ENCODE measurements around the gene FAM234A.

DNA sequence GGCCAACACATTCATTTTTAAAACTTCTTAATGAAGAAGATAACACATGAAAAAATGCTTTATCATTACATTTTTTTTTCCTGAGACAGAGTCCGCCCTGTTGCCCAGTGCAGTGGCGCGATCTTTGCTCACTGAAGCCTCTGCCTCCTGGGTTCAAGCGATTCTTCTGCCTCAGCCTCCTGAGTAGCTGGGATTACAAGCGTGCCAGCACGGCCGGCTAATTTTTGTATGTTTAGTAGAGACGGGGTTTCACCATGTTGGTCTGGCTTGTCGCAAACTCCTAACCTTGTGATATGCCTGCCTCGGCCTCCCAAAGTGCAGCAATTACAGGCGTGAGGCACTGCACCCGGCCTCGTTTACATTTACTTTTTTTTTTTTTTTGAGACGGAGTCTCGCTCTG, 41.2 kb upstream of the FAM234A start:
- TF ChIP-seq POLR2AphosphoS5 (IDR thresholded peaks at IDR 0.05; ENCODE audit: insufficient read depth, low read depth, low read length), result no peak
- TF ChIP-seq, protein P1, sequence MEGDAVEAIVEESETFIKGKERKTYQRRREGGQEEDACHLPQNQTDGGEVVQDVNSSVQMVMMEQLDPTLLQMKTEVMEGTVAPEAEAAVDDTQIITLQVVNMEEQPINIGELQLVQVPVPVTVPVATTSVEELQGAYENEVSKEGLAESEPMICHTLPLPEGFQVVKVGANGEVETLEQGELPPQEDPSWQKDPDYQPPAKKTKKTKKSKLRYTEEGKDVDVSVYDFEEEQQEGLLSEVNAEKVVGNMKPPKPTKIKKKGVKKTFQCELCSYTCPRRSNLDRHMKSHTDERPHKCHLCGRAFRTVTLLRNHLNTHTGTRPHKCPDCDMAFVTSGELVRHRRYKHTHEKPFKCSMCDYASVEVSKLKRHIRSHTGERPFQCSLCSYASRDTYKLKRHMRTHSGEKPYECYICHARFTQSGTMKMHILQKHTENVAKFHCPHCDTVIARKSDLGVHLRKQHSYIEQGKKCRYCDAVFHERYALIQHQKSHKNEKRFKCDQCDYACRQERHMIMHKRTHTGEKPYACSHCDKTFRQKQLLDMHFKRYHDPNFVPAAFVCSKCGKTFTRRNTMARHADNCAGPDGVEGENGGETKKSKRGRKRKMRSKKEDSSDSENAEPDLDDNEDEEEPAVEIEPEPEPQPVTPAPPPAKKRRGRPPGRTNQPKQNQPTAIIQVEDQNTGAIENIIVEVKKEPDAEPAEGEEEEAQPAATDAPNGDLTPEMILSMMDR (IDR thresholded peaks at IDR 0.05; ENCODE audit: extremely low read depth in 1 of 2, insufficient read depth in 1 of 2, low read depth in 1 of 2, low read length in 2 of 2), result no peak
- no peak for TF ChIP-seq EZH2 (IDR thresholded peaks at IDR 0.05; ENCODE audit: borderline replicate concordance, low read depth, low read length, severe bottlenecking)
- TF ChIP-seq POLR2A (IDR thresholded peaks at IDR 0.05; ENCODE audit: low read depth, low read length), result no peak
- no peak for TF ChIP-seq MYC (IDR thresholded peaks at IDR 0.05; ENCODE audit: low read depth, low read length)
- TF ChIP-seq, protein P2, sequence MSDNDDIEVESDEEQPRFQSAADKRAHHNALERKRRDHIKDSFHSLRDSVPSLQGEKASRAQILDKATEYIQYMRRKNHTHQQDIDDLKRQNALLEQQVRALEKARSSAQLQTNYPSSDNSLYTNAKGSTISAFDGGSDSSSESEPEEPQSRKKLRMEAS (IDR thresholded peaks at IDR 0.05; ENCODE audit: insufficient read depth, insufficient read length), result no peak

Measured in endothelial cell of umbilical vein (primary cell).